Endothelial cell of umbilical vein (primary cell): Measurements from ENCODE around the gene ATAD2B. TPM values are rescaled to one million over a fixed set of nuclear protein-coding genes. Genes with fewer than 3 reads are reported as not detected.

Source experiments
- BruUV-seq: library from RNA; stranded (reverse); fragments of 400-500 nt; replicated peaks from 2 replicates; lab custom pipeline; 2021; lab: Mats Ljungman, UMichigan
- CTCF ChIA-PET: fragments of 300-600, 350-600 bp; sonication (Branson Sonifier 250); formaldehyde crosslinking; loops from one replicate; lab custom pipeline; 2021; ENCODE audit warnings: antibody characterized with exemption, inconsistent platforms; lab: Charles Lee
- POLR2A ChIA-PET: fragments of 300-600, 350-600 bp; sonication (Branson Sonifier 250); formaldehyde crosslinking; loops from one replicate; lab custom pipeline; 2021; ENCODE audit warnings: antibody characterized with exemption, inconsistent platforms; lab: Charles Lee
- DNase-seq: peaks from one replicate; pipeline ENCODE4 v3.0.0-alpha.2; 2011; ENCODE audit warnings: low read depth, low spot score
- FAIRE-seq: peaks from 2 replicates; lab custom pipeline; 2011; peaks lifted over from hg19 to GRCh38; lab: Jason Lieb, UNC
- H2AFZ ChIP-seq: 2 replicates; pipeline ENCODE4 v1.6.0; 2012; ENCODE audit warnings: low read depth, low read length, control low read depth, inconsistent platforms
- H3K27ac ChIP-seq: 2 replicates; pipeline ENCODE4 v1.5.1; 2011; ENCODE audit warnings: low read depth, mild to moderate bottlenecking, control low read depth, low read length, moderate library complexity; ENCODE audit not compliant: insufficient read depth
- H3K27me3 ChIP-seq, 2 experiments: 2 replicates each; pipeline versions ENCODE4 v1.6.0 to v1.6.1; 2011; ENCODE audit warnings: low read length in 2 of 2, mixed read lengths in 1 of 2; ENCODE audit not compliant: control insufficient read depth in 2 of 2, insufficient read depth in 2 of 2
- H3K36me3 ChIP-seq, 2 experiments: 2 replicates in 1 of 2; 3 replicates in 1 of 2; pipeline ENCODE4 v1.5.1; 2011; ENCODE audit warnings: low read length in 2 of 2, mild to moderate bottlenecking in 1 of 2, moderate library complexity in 1 of 2; ENCODE audit not compliant: control insufficient read depth in 2 of 2, insufficient read depth in 2 of 2; ENCODE audit errors: extremely low read depth in 1 of 2
- H3K4me1 ChIP-seq: 3 replicates; pipeline ENCODE4 v1.5.1; 2011; ENCODE audit warnings: mild to moderate bottlenecking, low read length; ENCODE audit not compliant: control insufficient read depth, insufficient read depth; ENCODE audit errors: extremely low read depth
- H3K4me2 ChIP-seq: 2 replicates; pipeline ENCODE4 v1.6.1; 2011; ENCODE audit warnings: low read length, control low read depth, mixed read lengths; ENCODE audit not compliant: insufficient read depth
- H3K4me3 ChIP-seq, 3 experiments: fragments of 200-600 bp in 1 of 3; sonication (generic), shearing (Covaris generic) in 1 of 3; replicated peaks in 1 of 3; 2 replicates each; pipeline ENCODE4 v1.5.1; 2011 to 2016; ENCODE audit warnings: control low read depth in 3 of 3, low read length in 3 of 3, mild to moderate bottlenecking in 2 of 3, inconsistent platforms in 1 of 3, low read depth in 1 of 3, moderate library complexity in 1 of 3; ENCODE audit not compliant: insufficient read depth in 1 of 3
- H3K79me2 ChIP-seq: 2 replicates; pipeline ENCODE4 v1.6.0; 2012; ENCODE audit warnings: low read length, inconsistent platforms; ENCODE audit not compliant: control insufficient read depth, insufficient read depth
- H3K9ac ChIP-seq: replicated peaks from 2 replicates; pipeline ENCODE3; 2011; ENCODE audit warnings: low read length, control low read depth; ENCODE audit not compliant: insufficient read depth; ENCODE audit errors: extremely low read depth
- H3K9me1 ChIP-seq: replicated peaks from 3 replicates; pipeline ENCODE4 v1.6.0; 2011; ENCODE audit warnings: mild to moderate bottlenecking, low read length; ENCODE audit not compliant: control insufficient read depth, insufficient read depth; ENCODE audit errors: extremely low read depth
- H3K9me3 ChIP-seq: replicated peaks from 2 replicates; pipeline ENCODE4 v1.5.1; 2012; ENCODE audit warnings: low read length, inconsistent platforms; ENCODE audit not compliant: control insufficient read depth, insufficient read depth
- H4K20me1 ChIP-seq: replicated peaks from 2 replicates; pipeline ENCODE3; 2011; ENCODE audit warnings: mild to moderate bottlenecking, low read length; ENCODE audit not compliant: control insufficient read depth, insufficient read depth; ENCODE audit errors: extremely low read depth
- CTCF ChIP-seq, 2 donors: IDR thresholded peaks; 1 replicate in 1 of 2; 2 replicates in 1 of 2; pipeline ENCODE4 v1.5.1; 2011; ENCODE audit warnings: low read length in 2 of 2, mild to moderate bottlenecking in 2 of 2, moderate library complexity in 2 of 2, control low read depth in 1 of 2, inconsistent platforms in 1 of 2, low read depth in 1 of 2; ENCODE audit not compliant: insufficient read depth in 1 of 2; ENCODE audit errors: extremely low read depth in 1 of 2
- EZH2 ChIP-seq: IDR thresholded peaks from 2 replicates; pipeline ENCODE4 v1.6.1; 2012; ENCODE audit warnings: borderline replicate concordance, low read depth, mild to moderate bottlenecking, moderate library complexity, low read length, inconsistent platforms; ENCODE audit not compliant: severe bottlenecking
- FOS ChIP-seq: IDR thresholded peaks from 2 replicates; pipeline ENCODE4 v1.6.1; 2011; ENCODE audit warnings: mild to moderate bottlenecking, low read length, moderate library complexity, borderline replicate concordance; ENCODE audit not compliant: insufficient read depth
- GATA2 ChIP-seq: IDR thresholded peaks from 2 replicates; pipeline ENCODE4 v1.7.0; 2011; ENCODE audit warnings: low read depth, mild to moderate bottlenecking, moderate library complexity, mixed read lengths, low read length; ENCODE audit not compliant: insufficient read length, insufficient read depth
- JUN ChIP-seq: IDR thresholded peaks from 2 replicates; pipeline ENCODE4 v1.6.1; 2011; ENCODE audit warnings: borderline replicate concordance, low read depth; ENCODE audit not compliant: insufficient read length, insufficient read depth
- MYC ChIP-seq: IDR thresholded peaks from one replicate; pipeline ENCODE4 v1.6.1; 2011; ENCODE audit warnings: mild to moderate bottlenecking, low read depth, low read length
- POLR2A ChIP-seq: IDR thresholded peaks from 2 replicates; pipeline ENCODE4 v1.6.1; 2012; ENCODE audit warnings: low read depth, mild to moderate bottlenecking, control low read depth, low read length
- POLR2AphosphoS5 ChIP-seq: IDR thresholded peaks from 2 replicates; pipeline ENCODE4 v1.6.1; 2012; ENCODE audit warnings: low read depth, mild to moderate bottlenecking, control low read depth, low read length, moderate library complexity; ENCODE audit not compliant: insufficient read depth
- dilution Hi-C: fragments of 300-500 bp; cut with MboI; formaldehyde crosslinking; loops from one replicate; pipeline ENCODE4 v1.15.0; 2019; ENCODE audit warnings: low sequenced_read_pairs; ENCODE audit not compliant: extremely low pct_ligation_motif_present
- intact Hi-C: fragments of 100-400 bp; cut with micrococcal nuclease; formaldehyde crosslinking; loops from one replicate; pipeline ENCODE4 v1.10.0; 2022
- polyA plus RNA-seq, 4 experiments: library from polyadenylated mRNA; depleted of rRNA in 3 of 4; stranded (reverse) in 3 of 4; unstranded in 1 of 4; fragments of >200 nt; gene quantifications; 2 replicates each; pipeline versions ENCODE4 v1.2.1 to v1.2.3, GENCODE V29; 2011 to 2012; ENCODE audit warnings: missing spikeins in 1 of 4
- total RNA-seq: library from RNA; stranded (reverse); gene quantifications from 2 replicates; pipeline ENCODE4 v1.2.3, GENCODE V29; 2021
- TF ChIP-seq, protein P1 (sequence below): IDR thresholded peaks from 2 replicates; pipeline ENCODE4 v1.6.1; 2011; ENCODE audit not compliant: insufficient read depth, insufficient read length

Gene ATAD2B
- total and polyA plus RNA-seq, 2 donors (not counting 3 experiments of a cell fraction or from before 2014, with no cell fraction given) = 2.5 to 19.1 TPM

GRCh38 chr2:23967846-23968245 lies 40.9 kb upstream of the ATAD2B start:
- Histone ChIP-seq H4K20me1 (no peaks in the 10 kb centered on the region), H3K4me2 (no peak overlapping the region), H2AFZ (no peak overlapping the region), H3K9me3 (no peaks in the 10 kb centered on the region), H3K9me1 (no peaks in the 10 kb centered on the region), H3K36me3 (no peaks in the 10 kb centered on the region), H3K4me3 (no peak overlapping the region), H3K27me3 (no peaks in the 10 kb centered on the region), H3K4me1 (no peaks in the 10 kb centered on the region), H3K9ac (no peak overlapping the region), H3K79me2 (no peaks in the 10 kb centered on the region), H3K27ac (no peak overlapping the region)
- FAIRE-seq (no peak), DNase-seq (no peak)
- TF ChIP-seq JUN (no peak), FOS (no peak), EZH2 (no peak), CTCF (IDR thresholded peaks at IDR 0.05; ENCODE audit: extremely low read depth in 1 of 2, insufficient read depth in 1 of 2, low read depth in 1 of 2, low read length in 2 of 2) (no peak), POLR2AphosphoS5 (no peak), MYC (no peak), GATA2 (no peak), POLR2A (no peak)
- TF ChIP-seq, protein P1, sequence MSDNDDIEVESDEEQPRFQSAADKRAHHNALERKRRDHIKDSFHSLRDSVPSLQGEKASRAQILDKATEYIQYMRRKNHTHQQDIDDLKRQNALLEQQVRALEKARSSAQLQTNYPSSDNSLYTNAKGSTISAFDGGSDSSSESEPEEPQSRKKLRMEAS = no peak
- ChIA-PET POLR2A (no interaction called here), CTCF (no interaction called here)
- dilution Hi-C loops = no loop called here
- intact Hi-C loops = no loop called here
- BruUV-seq = no TSS peak
